Esophagus (tissue), 2 donors: Measurements from ENCODE around the gene TTC28. TPM values are rescaled to one million over a fixed set of nuclear protein-coding genes. Genes with fewer than 3 reads are reported as not detected.
"Not testable (repeated sequence)": the region's sequence is repeated elsewhere in the genome, so short reads cannot be mapped to it uniquely, and the experiment has no call there.

Source experiments
- H3K27ac ChIP-seq, 2 donors: one replicate each; pipeline ENCODE4 v1.5.1; 2013; ENCODE audit warnings: low read depth in 2 of 2, mild to moderate bottlenecking in 2 of 2, inconsistent platforms in 1 of 2, low read length in 1 of 2, moderate library complexity in 1 of 2
- H3K27me3 ChIP-seq, 2 donors: one replicate each; pipeline ENCODE4 v1.6.1; 2013; ENCODE audit warnings: low read length in 2 of 2, control low read depth in 1 of 2, mild to moderate bottlenecking in 1 of 2; ENCODE audit not compliant: insufficient read depth in 2 of 2, control insufficient read depth in 1 of 2
- H3K36me3 ChIP-seq, 2 donors: one replicate each; pipeline ENCODE4 v1.6.1; 2013; ENCODE audit warnings: low read length in 1 of 2; ENCODE audit not compliant: control insufficient read depth in 2 of 2, insufficient read depth in 2 of 2
- H3K4me1 ChIP-seq, 2 donors: one replicate each; pipeline ENCODE4 v1.6.1; 2013; ENCODE audit warnings: low read length in 1 of 2; ENCODE audit not compliant: control insufficient read depth in 2 of 2, insufficient read depth in 2 of 2
- H3K4me3 ChIP-seq, 2 donors: one replicate each; pipeline ENCODE4 v1.5.1; 2013; ENCODE audit warnings: low read length in 2 of 2, mild to moderate bottlenecking in 2 of 2, low read depth in 1 of 2, moderate library complexity in 1 of 2
- H3K9me3 ChIP-seq, 2 donors: one replicate each; pipeline ENCODE4 v1.6.1; 2013; ENCODE audit warnings: mild to moderate bottlenecking in 2 of 2, low read depth in 1 of 2, low read length in 1 of 2, moderate library complexity in 1 of 2; ENCODE audit not compliant: control insufficient read depth in 2 of 2, insufficient read depth in 1 of 2
- WGBS, 2 donors: extraction: QIAGEN DNeasy Blood & Tissue Kit; methylation state at CpG; one replicate each; pipeline ENCODE4 v1.1.7; 2013; 5-methylcytosine and 5-hydroxymethylcytosine counted together
- polyA plus RNA-seq, 2 donors: library from polyadenylated mRNA; stranded (reverse); fragments of 200-250 nt; gene quantifications; one replicate each; pipeline ENCODE4 v1.2.3, GENCODE V29; 2013
- donor health status: healthy with polysubstance abuse.
- donor health status: Bipolar disorder and iron deficiency.

Gene TTC28
- polyA plus RNA-seq, 2 donors, result 1.4 to 2.6 TPM

DNA sequence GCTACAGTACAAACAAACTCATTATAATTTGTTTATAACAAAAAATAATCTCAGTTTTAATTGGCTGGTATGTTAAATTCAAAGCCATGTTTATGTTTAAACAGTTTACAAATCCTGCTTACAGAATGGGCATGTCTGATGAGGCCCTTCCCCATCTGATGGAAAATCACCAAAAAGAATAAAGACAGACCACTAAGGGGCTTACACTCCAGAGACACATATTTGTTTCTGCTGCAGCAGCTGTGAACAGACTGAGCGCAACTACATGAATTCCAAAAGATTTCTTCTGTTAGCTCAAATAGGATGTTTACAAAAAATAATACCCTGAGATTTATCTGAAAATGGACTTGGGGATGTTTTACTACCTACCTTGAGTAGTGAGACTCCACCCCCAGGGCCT is 585.9 kb downstream of the TTC28 start:
- no peak overlapping the region for H3K4me3 ChIP-seq
- H3K36me3 ChIP-seq, result no peaks in the 10 kb centered on the region
- no peaks in the 10 kb centered on the region for H3K4me1 ChIP-seq
- 94 to 97% methylated on average over 1 of the region's 1 CpG for WGBS, 2 donors
- no peaks in the 10 kb centered on the region for H3K27me3 ChIP-seq
- no peak overlapping the region for H3K27ac ChIP-seq
- H3K9me3 ChIP-seq, result no peaks in the 10 kb centered on the region

DNA sequence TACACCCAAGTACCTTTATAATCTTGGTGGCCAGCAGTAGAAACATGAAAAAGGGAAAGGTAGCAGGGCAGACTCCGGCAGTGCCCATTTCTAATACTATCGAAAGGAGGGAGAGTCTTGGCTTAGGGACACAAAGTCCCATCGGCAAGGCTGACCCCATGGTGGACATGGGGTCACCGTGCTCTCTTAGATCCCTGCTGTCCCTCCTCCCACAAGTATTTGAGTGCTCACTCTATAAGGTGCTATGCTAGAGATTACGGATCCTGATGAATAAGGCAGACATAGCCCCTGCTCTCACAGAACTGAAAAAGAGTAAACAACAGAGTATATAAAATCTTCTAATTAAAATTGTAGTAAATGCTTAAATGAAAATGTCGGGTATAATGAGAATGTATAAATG is 588.2 kb downstream of the TTC28 start:
- WGBS, 2 donors, result 96 to 97% methylated on average over 6 of the region's 6 CpGs
- Histone ChIP-seq H3K36me3 (no peaks in the 10 kb centered on the region), H3K4me1 (no peaks in the 10 kb centered on the region), H3K27ac (no peak overlapping the region), H3K9me3 (no peaks in the 10 kb centered on the region), H3K4me3 (no peak overlapping the region), H3K27me3 (no peaks in the 10 kb centered on the region)

- not testable (repeated sequence) for H3K9me3 ChIP-seq, H3K27me3 ChIP-seq, H3K4me3 ChIP-seq, H3K4me1 ChIP-seq, H3K27ac ChIP-seq, H3K36me3 ChIP-seq
- 97 to 99% methylated on average over 5 of the region's 5 CpGs for WGBS, 2 donors
These were observed 590.1 kb downstream of the TTC28 start for GRCh38 chr22:28089541-28089940.

DNA sequence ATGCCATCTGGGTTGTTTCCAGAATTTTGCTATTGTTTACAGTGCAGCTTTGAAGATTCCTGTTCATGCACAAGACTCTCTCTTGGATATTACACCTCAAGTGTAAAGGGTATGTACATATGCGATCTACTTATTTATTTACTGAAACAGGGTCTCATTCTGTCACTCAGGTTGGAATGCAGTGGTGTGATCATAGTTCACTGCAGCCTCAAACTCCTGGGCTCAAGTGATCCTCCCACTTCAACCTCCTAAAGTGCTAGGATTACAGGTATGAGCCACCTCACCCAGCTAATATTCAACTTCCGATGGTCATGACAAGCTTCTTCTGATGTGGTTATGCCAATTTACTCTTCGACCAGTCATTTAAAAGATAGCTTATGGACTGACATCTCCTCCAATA is 602.5 kb downstream of the TTC28 start:
- Histone ChIP-seq H3K27me3 (no peaks in the 10 kb centered on the region), H3K36me3 (no peaks in the 10 kb centered on the region), H3K9me3 (no peaks in the 10 kb centered on the region), H3K4me1 (peaks cover 0 to 2% of the 10 kb centered on the region in 2 donors), H3K4me3 (no peak overlapping the region), H3K27ac (no peak overlapping the region)
- WGBS, 2 donors, result 85 to 86% methylated on average over 3 of the region's 3 CpGs

- peaks cover 0 to 2% of the 10 kb centered on the region in 2 donors for H3K4me1 ChIP-seq
- 45 to 62% methylated on average over 6 of the region's 6 CpGs for WGBS, 2 donors
- H3K4me3 ChIP-seq, result no peak overlapping the region
- H3K36me3 ChIP-seq, result no peaks in the 10 kb centered on the region
- H3K9me3 ChIP-seq, result no peaks in the 10 kb centered on the region
- no peaks in the 10 kb centered on the region for H3K27me3 ChIP-seq
- no peak overlapping the region for H3K27ac ChIP-seq
These were observed 604.2 kb downstream of the TTC28 start for GRCh38 chr22:28075358-28075981.

DNA sequence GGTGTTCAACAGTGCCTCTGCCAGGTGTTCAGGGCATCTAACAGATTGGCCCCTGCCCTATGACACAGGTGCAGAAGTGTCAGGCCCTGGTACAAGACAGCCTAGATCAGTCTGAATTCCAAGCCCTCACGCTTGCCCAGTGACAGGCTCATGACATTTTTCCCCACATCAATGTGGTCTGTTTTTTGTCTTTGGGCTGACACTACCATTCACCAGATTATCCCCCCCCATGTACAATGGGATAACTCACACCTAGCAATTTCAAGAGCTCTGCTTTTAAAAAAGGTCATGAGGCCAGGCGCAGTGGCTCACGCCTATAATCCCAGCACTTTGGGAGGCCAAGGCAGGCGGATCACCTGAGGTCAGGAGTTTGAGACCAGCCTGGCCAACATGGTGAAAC is 605.1 kb downstream of the TTC28 start:
- H3K27ac ChIP-seq, result no peak overlapping the region
- H3K27me3 ChIP-seq, result no peaks in the 10 kb centered on the region
- H3K9me3 ChIP-seq, result no peaks in the 10 kb centered on the region
- peaks cover 0 to 2% of the 10 kb centered on the region in 2 donors for H3K4me1 ChIP-seq
- no peak overlapping the region for H3K4me3 ChIP-seq
- H3K36me3 ChIP-seq, result no peaks in the 10 kb centered on the region
- 94 to 95% methylated on average over 4 of the region's 4 CpGs for WGBS, 2 donors

DNA sequence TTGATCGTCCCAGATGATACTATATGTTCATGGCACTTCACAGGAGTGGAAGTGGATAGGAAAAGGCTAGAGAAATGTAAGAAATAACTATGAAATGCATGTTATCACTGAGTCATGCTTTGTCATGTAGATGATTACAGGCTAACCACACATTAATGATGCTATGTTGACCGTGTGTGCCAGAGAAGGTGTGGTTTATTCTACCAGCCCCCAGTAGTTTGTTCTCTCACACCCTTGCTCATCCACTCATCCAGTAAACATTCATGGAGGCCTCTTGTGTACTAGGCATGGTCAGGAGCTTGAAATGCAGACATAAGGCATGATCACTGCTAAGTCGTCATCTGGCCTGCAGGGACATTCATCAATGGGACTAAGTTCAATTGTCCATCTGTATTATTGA is 607.6 kb downstream of the TTC28 start:
- H3K9me3 ChIP-seq, result no peaks in the 10 kb centered on the region
- H3K36me3 ChIP-seq, result no peaks in the 10 kb centered on the region
- peaks cover 0 to 2% of the 10 kb centered on the region in 2 donors for H3K4me1 ChIP-seq
- no peak overlapping the region for H3K4me3 ChIP-seq
- no peaks in the 10 kb centered on the region for H3K27me3 ChIP-seq
- WGBS, 2 donors, result 83 to 88% methylated on average over 3 of the region's 3 CpGs
- no peak overlapping the region for H3K27ac ChIP-seq

DNA sequence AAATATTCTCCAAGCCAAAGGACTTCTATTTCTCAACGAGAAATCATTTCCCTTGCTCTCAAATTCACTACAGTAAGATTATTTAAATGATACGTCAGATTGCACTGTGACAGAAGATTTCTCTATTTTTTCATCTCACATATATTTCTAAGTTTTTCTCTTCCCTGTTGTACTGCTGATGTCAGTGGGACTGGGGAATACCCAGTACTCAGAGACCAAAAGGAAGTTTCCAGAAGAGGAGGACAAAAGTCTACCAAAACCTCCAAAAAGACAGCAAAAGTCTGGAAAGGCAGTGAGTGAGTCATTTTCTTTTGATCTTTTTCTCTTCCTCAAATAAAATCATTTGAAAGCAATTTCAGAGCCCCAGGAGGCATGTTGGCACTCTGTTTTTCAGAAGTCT is 610.8 kb downstream of the TTC28 start:
- no peak overlapping the region for H3K27ac ChIP-seq
- H3K27me3 ChIP-seq, result no peaks in the 10 kb centered on the region
- H3K36me3 ChIP-seq, result no peaks in the 10 kb centered on the region
- no peak overlapping the region for H3K4me3 ChIP-seq
- H3K4me1 ChIP-seq, result no peaks in the 10 kb centered on the region
- 50 to 68% methylated on average over 2 of the region's 2 CpGs for WGBS, 2 donors
- no peaks in the 10 kb centered on the region for H3K9me3 ChIP-seq

- no peaks in the 10 kb centered on the region for H3K27me3 ChIP-seq
- H3K4me3 ChIP-seq, result no peak overlapping the region
- no peaks in the 10 kb centered on the region for H3K4me1 ChIP-seq
- H3K9me3 ChIP-seq, result no peaks in the 10 kb centered on the region
- H3K27ac ChIP-seq, result no peak overlapping the region
- 85 to 88% methylated on average over 2 of the region's 2 CpGs for WGBS, 2 donors
- H3K36me3 ChIP-seq, result no peaks in the 10 kb centered on the region
These were observed 614.7 kb downstream of the TTC28 start for GRCh38 chr22:28064920-28065319.

GRCh38 chr22:28063656-28064055 is 616.0 kb downstream of the TTC28 start:
- WGBS, 2 donors, result 85 to 94% methylated on average over 5 of the region's 5 CpGs
- no peaks in the 10 kb centered on the region for H3K36me3 ChIP-seq
- H3K27ac ChIP-seq, result no peak overlapping the region
- no peak overlapping the region for H3K4me3 ChIP-seq
- H3K9me3 ChIP-seq, result no peaks in the 10 kb centered on the region
- H3K4me1 ChIP-seq, result no peaks in the 10 kb centered on the region
- H3K27me3 ChIP-seq, result no peaks in the 10 kb centered on the region
